HG03521 (cell line): Measurements from ENCODE around the gene STAP1.
"Not testable (repeated sequence)": the region's sequence is repeated elsewhere in the genome, so short reads cannot be mapped to it uniquely, and the experiment has no call there.

ENCODE experiments used
- ATAC-seq: cut with Tn5 transposase; IDR thresholded peaks from one replicate; pipeline ENCODE4 v1.9.1; 2021; ENCODE audit warnings: mild to moderate bottlenecking, moderate library complexity; ENCODE audit not compliant: unreplicated experiment

The STAP1 gene

DNA sequence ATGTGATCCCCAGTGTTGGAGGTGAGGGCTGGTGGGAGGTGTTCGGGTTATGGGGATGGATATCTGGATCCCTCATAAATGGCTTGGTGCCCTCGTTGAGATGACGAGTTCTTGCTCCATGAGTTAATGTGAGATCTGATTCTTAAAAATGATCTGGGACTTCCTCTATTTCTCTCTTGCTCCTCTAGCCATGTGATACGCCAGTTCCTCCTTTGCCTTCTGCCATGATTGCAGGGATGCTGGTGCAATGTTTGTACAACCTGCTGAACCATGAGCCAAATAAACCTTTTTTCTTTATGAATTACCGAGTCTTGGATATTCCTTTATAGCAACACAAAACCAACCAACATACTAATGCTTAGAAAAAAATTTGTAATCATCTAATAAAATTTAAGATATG is 56.6 kb downstream of the STAP1 start:
- ATAC-seq: no peak

DNA sequence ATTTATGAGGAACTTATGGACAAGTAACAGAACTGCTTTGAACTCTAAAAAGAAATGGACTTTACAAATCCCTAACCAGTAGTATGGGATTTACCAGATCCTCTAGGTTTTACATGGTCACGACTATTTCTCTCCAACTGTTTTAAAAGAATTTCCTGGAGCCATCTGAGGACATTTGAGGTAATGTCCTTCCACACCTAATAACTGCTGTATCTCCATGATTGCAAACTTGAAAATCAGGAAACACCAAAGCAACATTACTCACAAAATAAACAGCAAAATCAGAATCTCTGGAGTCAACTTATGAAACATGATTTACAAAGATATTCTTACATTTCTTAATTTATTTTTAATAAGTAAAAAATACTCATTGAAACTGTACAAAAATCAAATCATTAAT is 58.0 kb downstream of the STAP1 start:
- no peak for ATAC-seq

DNA sequence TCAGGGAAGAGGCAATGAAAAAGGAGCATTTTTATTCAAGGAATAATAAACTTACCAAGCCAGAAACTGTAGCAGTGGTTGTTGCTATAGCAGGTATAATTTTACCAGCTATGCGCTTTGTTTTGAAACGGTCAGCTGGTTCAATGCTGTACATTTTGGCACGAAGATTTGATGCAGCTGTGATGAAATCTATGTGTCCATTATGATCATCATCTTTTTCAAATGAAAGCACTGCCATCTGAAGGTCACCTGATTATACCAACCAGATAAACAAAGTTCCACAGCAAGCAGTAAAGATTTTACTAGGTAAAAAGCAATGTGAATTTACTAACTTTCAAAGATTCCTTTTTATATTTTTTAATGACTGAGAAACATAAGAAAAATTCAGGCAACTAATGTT is 66.4 kb downstream of the STAP1 start:
- no peak for ATAC-seq

DNA sequence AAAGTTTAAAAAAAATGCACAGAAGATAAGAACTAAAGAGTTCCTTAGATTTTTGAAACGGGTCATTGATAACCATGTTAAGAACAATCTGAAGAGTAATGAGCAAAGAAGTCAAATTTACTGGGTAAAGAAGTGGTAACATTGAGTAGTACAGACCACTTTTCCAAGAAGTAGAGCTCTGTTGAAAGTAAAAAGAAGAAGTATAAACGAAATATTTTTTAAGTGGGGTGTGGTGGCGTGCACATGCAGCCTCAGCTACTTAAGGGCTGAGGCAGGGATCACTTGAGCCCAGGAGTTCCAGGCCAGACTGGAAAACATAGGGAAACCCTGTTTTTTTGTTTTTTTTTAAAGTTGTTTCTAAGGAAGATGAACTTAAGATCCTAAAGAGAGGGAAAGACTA is 74.0 kb downstream of the STAP1 start:
- no peak for ATAC-seq

DNA sequence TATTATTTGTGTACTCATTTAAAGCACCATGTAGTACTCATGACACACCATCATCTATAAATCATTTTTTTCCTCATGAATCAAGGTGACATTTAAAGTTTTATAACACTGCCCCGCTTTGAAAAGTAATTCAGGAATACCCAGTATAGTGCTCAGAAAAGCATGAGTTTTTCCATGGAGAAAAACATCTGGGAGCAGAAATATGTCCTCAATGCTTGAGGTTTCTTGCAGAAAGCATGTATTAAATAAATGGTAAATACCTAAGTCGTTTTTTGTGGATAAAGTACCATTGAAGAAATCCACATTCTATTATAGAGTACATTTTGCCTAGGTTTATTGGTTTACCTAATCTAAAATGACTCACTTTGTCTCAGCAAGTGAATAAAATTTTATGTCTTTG is 76.2 kb downstream of the STAP1 start:
- ATAC-seq: no peak

DNA sequence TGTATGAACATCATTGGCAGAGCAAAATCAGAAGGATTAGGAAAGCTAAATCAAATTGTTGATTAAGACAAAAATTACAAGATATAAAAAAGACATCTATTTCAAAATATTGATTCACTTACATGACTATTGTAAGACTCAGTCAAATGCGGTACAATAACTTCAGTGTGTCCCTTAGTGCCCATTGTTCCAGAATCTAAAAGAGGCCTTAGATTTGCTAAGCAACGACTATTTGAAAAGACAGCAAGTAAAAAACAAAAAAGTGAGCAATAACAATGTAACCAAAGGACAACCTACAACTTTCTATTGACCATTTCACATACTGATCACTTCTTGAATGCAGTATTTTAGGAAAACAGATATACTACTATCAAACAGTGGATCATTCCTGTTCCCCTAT is 76.8 kb downstream of the STAP1 start:
- no peak for ATAC-seq

DNA sequence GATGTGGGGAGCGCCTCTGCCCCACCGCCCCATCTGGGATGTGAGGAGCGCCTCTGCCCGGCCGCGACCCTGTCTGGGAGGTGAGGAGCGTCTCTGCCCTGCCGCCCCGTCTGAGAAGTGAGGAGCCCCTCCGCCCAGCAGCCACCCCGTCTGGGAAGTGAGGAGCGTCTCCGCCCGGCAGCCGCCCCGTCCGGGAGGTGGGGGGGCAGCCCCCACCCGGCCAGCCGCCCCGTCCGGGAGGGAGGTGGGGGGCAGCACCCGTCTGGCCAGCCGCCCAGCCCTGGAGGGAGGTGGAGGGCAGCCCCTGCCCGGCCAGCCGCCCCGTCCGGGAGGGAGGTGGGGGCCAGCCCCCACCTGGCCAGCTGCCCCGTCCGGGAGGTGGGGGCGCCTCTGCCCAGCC is 78.5 kb downstream of the STAP1 start:
- ATAC-seq: not testable (repeated sequence)

DNA sequence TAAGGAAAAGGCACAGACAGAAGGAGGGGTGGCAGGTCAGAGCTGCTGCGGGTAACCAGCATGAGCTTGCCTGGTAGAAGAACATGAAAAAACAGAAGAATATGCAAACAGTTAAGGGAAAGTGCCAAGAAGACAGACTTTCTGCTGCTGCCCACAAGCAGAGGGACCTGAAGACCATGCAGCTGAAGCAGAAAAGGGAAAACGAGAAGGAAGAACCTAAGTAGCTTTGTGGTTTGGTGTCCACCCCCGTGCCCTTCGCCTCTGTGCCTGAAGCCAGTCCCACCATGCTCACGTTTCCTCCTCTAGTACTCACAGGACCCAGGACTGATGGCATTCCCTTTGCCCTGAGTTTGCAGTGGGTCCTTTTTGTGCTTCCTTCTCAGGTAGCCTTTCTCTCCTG is 79.6 kb downstream of the STAP1 start:
- ATAC-seq: no peak

DNA sequence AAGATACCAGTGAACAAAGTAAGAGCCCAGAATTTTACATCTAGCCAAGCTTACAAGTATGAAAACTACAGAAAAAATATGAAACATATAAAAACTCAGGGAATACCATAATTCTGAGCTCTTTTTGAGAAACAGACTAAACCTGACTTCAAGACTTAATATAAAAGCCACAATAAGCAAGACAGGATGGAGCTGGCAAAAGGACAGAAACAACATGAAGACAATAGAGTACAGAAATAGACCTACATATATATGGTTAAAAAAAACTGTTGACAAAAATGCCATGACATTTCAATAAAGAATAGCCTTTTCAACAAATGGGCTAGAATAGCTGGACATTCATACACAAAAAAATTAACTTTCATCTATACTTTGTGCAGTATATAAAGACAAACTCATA is 93.0 kb downstream of the STAP1 start:
- no peak for ATAC-seq
